Measurements from ENCODE around the gene SP140.

SP140 gene

DNA sequence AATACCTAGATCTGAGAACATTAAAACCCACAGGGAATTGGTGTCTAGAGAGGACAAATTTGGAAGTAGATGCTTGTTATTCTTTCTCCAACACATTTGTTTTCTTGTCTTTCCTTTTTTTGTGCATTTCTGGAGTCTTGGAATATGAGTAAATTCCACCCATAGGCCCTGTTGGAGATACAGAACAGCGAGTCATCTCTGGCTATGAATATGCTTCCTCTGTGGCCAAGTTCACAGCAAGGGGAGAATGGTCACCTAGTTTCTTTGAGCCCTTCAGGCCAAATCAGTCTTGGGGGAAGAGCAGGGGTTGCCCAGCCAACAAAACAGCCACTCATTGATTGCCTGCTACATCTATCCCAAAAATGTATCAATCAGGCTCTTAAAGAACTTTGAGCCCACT is 132.8 kb downstream of the SP140 start:
- Histone ChIP-seq H3K4me3 (ENCODE audit: low read depth in 1 of 2, low read length in 2 of 2) (no peak overlapping the region), H3K9ac (ENCODE audit: low read length) (no peak overlapping the region), H3K9me3 (ENCODE audit: low read length) (no peaks in the 10 kb centered on the region), H3K27ac (ENCODE audit: low read depth, low read length) (no peak overlapping the region), H3K27me3 (ENCODE audit: control insufficient read depth in 1 of 2, insufficient read depth in 2 of 2, low read length in 2 of 2) (no peaks in the 10 kb centered on the region), H3K36me3 (ENCODE audit: insufficient read depth, low read length) (peaks cover 9% of the 10 kb centered on the region), H3K4me1 (ENCODE audit: insufficient read depth, low read length) (no peaks in the 10 kb centered on the region)

DNA sequence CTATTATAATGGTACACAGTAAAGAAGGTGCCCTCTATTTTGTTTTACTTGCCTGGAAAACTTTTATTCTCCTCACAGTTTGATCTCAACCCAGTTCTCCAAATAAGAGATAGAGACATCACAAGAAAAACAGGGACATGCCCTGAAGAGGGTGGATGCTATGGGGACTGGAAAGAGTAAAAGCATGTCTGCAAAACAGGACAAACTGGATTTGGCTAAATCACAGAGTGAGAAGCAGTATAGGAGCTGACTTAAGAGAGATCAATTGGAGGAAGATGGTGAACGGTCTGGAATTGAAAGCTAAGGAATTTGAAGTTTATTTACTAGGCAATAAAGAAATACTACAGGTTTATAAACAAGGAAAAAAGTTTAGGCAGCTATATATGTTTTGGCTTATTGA is 134.5 kb downstream of the SP140 start:
- H3K9ac ChIP-seq (ENCODE audit: low read length), result no peak overlapping the region
- H3K9me3 ChIP-seq (ENCODE audit: low read length), result no peaks in the 10 kb centered on the region
- H3K27me3 ChIP-seq (ENCODE audit: control insufficient read depth in 1 of 2, insufficient read depth in 2 of 2, low read length in 2 of 2), result no peaks in the 10 kb centered on the region
- H3K4me3 ChIP-seq (ENCODE audit: low read depth in 1 of 2, low read length in 2 of 2), result no peak overlapping the region
- H3K4me1 ChIP-seq (ENCODE audit: insufficient read depth, low read length), result no peaks in the 10 kb centered on the region
- peaks cover 9% of the 10 kb centered on the region for H3K36me3 ChIP-seq (ENCODE audit: insufficient read depth, low read length)
- no peak overlapping the region for H3K27ac ChIP-seq (ENCODE audit: low read depth, low read length)

DNA sequence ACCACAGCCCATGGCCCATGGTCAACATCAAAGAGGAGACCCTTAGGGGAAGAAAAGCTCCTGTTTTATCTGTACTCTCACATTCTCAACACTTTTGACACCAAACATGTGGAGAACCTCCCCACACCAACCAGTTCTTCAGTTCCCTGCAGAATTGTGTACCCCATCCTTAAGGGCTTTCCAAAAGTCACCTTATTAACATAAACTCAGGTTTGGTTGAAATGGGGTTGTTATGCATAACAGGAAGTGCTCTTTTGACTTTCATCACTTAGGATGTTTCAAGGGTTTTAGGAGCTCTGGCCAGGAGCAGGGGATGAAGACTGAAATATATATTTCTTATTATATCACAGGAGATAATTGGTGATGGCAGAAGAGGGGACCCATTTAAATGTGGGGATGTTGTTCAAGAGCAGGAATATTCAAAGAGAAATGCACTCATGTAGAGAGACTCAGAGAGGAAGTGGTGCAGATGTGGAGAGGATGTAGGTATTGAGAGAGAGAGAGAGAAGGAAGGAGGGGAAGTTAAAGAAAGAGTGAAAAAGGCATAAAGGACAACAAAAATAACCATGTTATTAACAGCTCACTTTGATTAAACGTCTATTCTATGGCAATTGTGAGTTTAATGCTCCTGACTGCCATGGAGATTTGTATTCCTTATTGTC is 136.6 kb downstream of the SP140 start:
- H3K9ac ChIP-seq (ENCODE audit: low read length), result no peak overlapping the region
- no peak overlapping the region for H3K4me3 ChIP-seq (ENCODE audit: low read depth in 1 of 2, low read length in 2 of 2)
- no peaks in the 10 kb centered on the region for H3K9me3 ChIP-seq (ENCODE audit: low read length)
- no peak overlapping the region for H3K27ac ChIP-seq (ENCODE audit: low read depth, low read length)
- peaks cover 9% of the 10 kb centered on the region for H3K36me3 ChIP-seq (ENCODE audit: insufficient read depth, low read length)
- no peaks in the 10 kb centered on the region for H3K4me1 ChIP-seq (ENCODE audit: insufficient read depth, low read length)
- no peaks in the 10 kb centered on the region for H3K27me3 ChIP-seq (ENCODE audit: control insufficient read depth in 1 of 2, insufficient read depth in 2 of 2, low read length in 2 of 2)

All from muscle layer of colon (tissue), 2 donors.